NB4 (cell line): Measurements from ENCODE around the gene GAB3.

Source experiments
- DNase-seq: peaks from one replicate; pipeline ENCODE4 v3.0.0; 2010; ENCODE audit warnings: low read depth
- H3K4me3 ChIP-seq: one replicate; pipeline ENCODE4 v1.5.1; 2011; ENCODE audit warnings: mild to moderate bottlenecking, low read depth, low read length, moderate library complexity
- CTCF ChIP-seq: IDR thresholded peaks from one replicate; pipeline ENCODE4 v1.5.1; 2012; ENCODE audit warnings: low read depth, low read length
- MAX ChIP-seq: IDR thresholded peaks from 2 replicates; pipeline ENCODE4 v1.6.1; 2011; ENCODE audit warnings: low read depth, low read length
- MYC ChIP-seq: IDR thresholded peaks from 2 replicates; pipeline ENCODE4 v1.6.1; 2011; ENCODE audit warnings: low read depth, low read length
- POLR2A ChIP-seq: IDR thresholded peaks from 2 replicates; pipeline ENCODE4 v1.6.1; 2011; ENCODE audit warnings: mild to moderate bottlenecking; ENCODE audit not compliant: insufficient read length; ENCODE audit errors: extremely low read depth

GAB3 gene

DNA sequence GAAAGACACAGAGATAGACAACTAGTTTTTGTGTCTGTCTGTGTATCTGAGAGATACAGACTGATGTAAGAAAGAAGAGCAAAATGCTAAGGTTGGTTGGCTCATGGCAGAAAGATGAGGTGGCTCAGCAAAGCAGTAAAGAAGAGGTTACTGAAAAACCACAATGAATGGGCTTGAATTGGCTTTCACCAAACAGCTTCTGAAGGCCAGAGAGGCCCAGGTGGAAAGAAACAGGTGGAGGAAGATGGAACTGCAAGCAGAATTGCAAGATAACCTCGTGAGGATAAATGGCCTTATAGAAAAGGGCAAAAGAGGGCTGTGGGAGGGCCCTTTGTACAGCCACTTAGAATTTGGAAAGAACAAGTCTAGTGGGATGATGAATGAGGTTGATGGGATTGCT lies 39.6 kb downstream of the GAB3 start:
- DNase-seq, result no peak
- TF ChIP-seq POLR2A, result no peak
- no peak for TF ChIP-seq MAX
- no peak for TF ChIP-seq CTCF
- TF ChIP-seq MYC, result no peak
- no peak overlapping the region for H3K4me3 ChIP-seq

- TF ChIP-seq CTCF (peak; percentile 20), MAX (no peak)
- DNase-seq, result no peak
- no peak overlapping the region for H3K4me3 ChIP-seq
Observed at GRCh38 chrX:154710309-154710708, 40.6 kb downstream of the GAB3 start.

- TF ChIP-seq CTCF, result no peak
- no peak for TF ChIP-seq MAX
- TF ChIP-seq MYC, result no peak
- TF ChIP-seq POLR2A, result no peak
- H3K4me3 ChIP-seq, result no peak overlapping the region
- no peak for DNase-seq
Observed at GRCh38 chrX:154698630-154699248, 52.1 kb downstream of the GAB3 start.

GRCh38 chrX:154696676-154697045 lies 54.2 kb downstream of the GAB3 start:
- no peak for DNase-seq
- H3K4me3 ChIP-seq, result no peak overlapping the region
- TF ChIP-seq CTCF (no peak), MAX (no peak), POLR2A (no peak), MYC (no peak)

DNA sequence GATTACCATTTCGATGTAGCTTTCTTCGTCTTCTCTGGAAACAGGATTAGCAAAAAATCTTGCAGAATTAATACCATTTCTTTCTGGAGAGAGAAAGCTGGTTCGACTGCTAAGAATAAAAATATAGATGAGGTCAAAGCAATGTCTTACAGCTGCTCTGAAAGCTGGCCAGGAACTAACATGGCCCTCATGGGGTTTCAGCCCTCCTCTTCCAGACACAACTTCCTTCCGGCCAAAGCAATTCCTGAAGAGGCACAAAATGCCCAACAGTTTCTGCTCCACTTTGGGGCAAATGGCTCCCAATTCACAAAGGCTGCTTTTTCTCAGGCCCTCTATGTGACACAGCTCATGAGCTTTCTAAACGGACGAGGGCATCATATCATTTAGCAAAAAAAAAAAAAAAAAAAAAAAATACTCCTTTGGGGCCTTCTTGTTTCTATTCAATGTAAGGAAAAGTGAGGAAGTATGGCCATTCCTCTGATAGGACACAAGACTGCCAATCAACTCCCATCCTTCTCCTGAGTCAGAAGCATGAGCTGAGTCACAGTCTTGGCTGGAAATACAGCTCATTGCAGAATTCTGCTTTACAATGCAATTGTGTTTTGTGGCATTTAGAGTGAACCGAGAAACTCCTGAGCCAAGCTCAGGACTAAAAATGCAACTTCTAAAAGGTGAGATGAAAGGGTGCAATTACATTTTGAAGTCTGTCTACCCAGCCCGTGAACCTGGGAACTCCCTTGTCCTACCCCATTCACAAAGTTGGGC lies 54.8 kb downstream of the GAB3 start:
- no peak overlapping the region for H3K4me3 ChIP-seq
- DNase-seq, result peak; percentile 50
- TF ChIP-seq CTCF (no peak), MAX (no peak)
